Uterus (tissue), 4 donors: ENCODE results near the gene JUP. TPM values are rescaled to one million over a fixed set of nuclear protein-coding genes. Genes with fewer than 3 reads are reported as not detected.

Experiments used
- DNase-seq, 2 donors: peaks; one replicate each; pipeline ENCODE4 v3.0.0-alpha.2; 2019 to 2020
- H3K27ac ChIP-seq, 2 donors: fragments of 200-600 bp; sonication (generic); 1 replicate in 1 of 2; 2 replicates in 1 of 2; pipeline ENCODE4 v1.5.1; 2016 to 2018
- H3K27me3 ChIP-seq, 2 donors: fragments of 200-600 bp; sonication (generic); one replicate each; pipeline ENCODE4 v1.5.1; 2018 to 2019; ENCODE audit warnings: control low read depth in 1 of 2
- H3K36me3 ChIP-seq, 2 donors: fragments of 200-600 bp; sonication (generic); one replicate each; pipeline ENCODE4 v1.5.1; 2019; ENCODE audit warnings: control low read depth in 1 of 2
- H3K4me1 ChIP-seq, 2 donors: fragments of 200-600 bp; sonication (generic); one replicate each; pipeline ENCODE4 v1.5.1; 2018 to 2019; ENCODE audit warnings: control low read depth in 1 of 2
- H3K4me3 ChIP-seq, 2 donors: fragments of 200-600 bp; sonication (generic); 1 replicate in 1 of 2; 2 replicates in 1 of 2; pipeline ENCODE4 v1.5.1; 2018 to 2019; ENCODE audit warnings: mild to moderate bottlenecking in 1 of 2
- H3K9me3 ChIP-seq, 2 donors: fragments of 200-600 bp; sonication (generic); one replicate each; pipeline ENCODE4 v1.5.1; 2019; ENCODE audit warnings: control low read depth in 1 of 2
- POLR2A ChIP-seq, 2 donors: fragments of 450-650 bp; IDR thresholded peaks; one replicate each; pipeline ENCODE4 v1.6.1; 2016; ENCODE audit warnings: antibody characterized with exemption in 2 of 2, mild to moderate bottlenecking in 1 of 2, moderate library complexity in 1 of 2
- intact Hi-C: fragments of 100-400 bp; cut with DNase I; formaldehyde crosslinking; loops from one replicate; pipeline ENCODE4 v1.15.1; 2023; ENCODE audit warnings: low total_unique reads
- total RNA-seq, 4 donors: library from RNA; depleted of rRNA in 3 of 4; stranded (reverse); fragments of >200 nt in 3 of 4; gene quantifications; one replicate each; pipeline versions ENCODE4 v1.1.0 to v1.2.4, GENCODE V29; 2014 to 2023
- TF ChIP-seq, protein P1 (sequence below), 4 experiments: fragments of 200-600 bp in 2 of 4; fragments of 450-650 bp in 2 of 4; sonication (generic) in 2 of 4; IDR thresholded peaks; one replicate each; pipeline ENCODE4 v1.5.1; 2016 to 2019; ENCODE audit warnings: antibody characterized with exemption in 4 of 4, mild to moderate bottlenecking in 2 of 4, moderate library complexity in 1 of 4
- donor health status: DM: yes; HTN: yes; CAD: no.

Gene JUP
- total RNA-seq, 4 donors from 2014 or later: 49.1 to 110 (median 70.0) TPM

DNA sequence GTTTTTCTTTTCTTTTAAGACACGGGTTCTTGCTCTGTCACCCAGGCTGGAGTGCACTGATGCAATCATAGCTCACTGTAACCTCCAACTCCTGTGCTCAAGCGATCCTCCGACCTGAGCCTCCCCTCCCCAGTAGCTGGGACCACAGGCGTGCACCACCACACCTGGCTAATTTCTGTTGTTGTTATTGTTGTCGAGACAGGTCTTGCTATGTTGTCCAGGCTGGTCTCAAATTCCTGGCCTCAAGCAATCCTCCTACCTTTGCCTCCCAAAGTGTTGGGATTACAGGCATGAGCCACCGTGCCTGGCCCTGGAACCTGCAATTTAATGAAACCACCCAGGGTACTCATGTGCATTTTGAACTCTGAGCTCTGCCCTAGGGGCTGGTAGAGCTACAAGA lies 24.1 kb downstream of the JUP start:
- DNase-seq: no peak
- Histone ChIP-seq H3K9me3 (no peaks in the 10 kb centered on the region), H3K4me1 (no peaks in the 10 kb centered on the region), H3K27ac (no peak overlapping the region), H3K4me3 (no peak overlapping the region), H3K27me3 (no peaks in the 10 kb centered on the region), H3K36me3 (no peaks in the 10 kb centered on the region)
- TF ChIP-seq POLR2A (IDR thresholded peaks at IDR 0.05): no peak
- TF ChIP-seq, protein P1, sequence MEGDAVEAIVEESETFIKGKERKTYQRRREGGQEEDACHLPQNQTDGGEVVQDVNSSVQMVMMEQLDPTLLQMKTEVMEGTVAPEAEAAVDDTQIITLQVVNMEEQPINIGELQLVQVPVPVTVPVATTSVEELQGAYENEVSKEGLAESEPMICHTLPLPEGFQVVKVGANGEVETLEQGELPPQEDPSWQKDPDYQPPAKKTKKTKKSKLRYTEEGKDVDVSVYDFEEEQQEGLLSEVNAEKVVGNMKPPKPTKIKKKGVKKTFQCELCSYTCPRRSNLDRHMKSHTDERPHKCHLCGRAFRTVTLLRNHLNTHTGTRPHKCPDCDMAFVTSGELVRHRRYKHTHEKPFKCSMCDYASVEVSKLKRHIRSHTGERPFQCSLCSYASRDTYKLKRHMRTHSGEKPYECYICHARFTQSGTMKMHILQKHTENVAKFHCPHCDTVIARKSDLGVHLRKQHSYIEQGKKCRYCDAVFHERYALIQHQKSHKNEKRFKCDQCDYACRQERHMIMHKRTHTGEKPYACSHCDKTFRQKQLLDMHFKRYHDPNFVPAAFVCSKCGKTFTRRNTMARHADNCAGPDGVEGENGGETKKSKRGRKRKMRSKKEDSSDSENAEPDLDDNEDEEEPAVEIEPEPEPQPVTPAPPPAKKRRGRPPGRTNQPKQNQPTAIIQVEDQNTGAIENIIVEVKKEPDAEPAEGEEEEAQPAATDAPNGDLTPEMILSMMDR (IDR thresholded peaks at IDR 0.05): no peak
- intact Hi-C loops: no loop called here

- intact Hi-C loops: no loop called here
- Histone ChIP-seq H3K36me3 (no peaks in the 10 kb centered on the region), H3K9me3 (no peaks in the 10 kb centered on the region), H3K27me3 (no peaks in the 10 kb centered on the region), H3K27ac (no peak overlapping the region), H3K4me1 (no peaks in the 10 kb centered on the region), H3K4me3 (no peak overlapping the region)
- TF ChIP-seq, protein P1 (IDR thresholded peaks at IDR 0.05): no peak
- no peak for TF ChIP-seq POLR2A (IDR thresholded peaks at IDR 0.05)
- DNase-seq: no peak
Measured at GRCh38 chr17:41760878-41761277, 25.6 kb downstream of the JUP start.

GRCh38 chr17:41758601-41759000 lies 27.9 kb downstream of the JUP start:
- Histone ChIP-seq H3K4me1 (no peaks in the 10 kb centered on the region), H3K27me3 (no peaks in the 10 kb centered on the region), H3K4me3 (no peak overlapping the region), H3K9me3 (no peaks in the 10 kb centered on the region), H3K27ac (no peak overlapping the region), H3K36me3 (no peaks in the 10 kb centered on the region)
- intact Hi-C loops: no loop called here
- no peak for DNase-seq
- TF ChIP-seq, protein P1 (IDR thresholded peaks at IDR 0.05): no peak
- no peak for TF ChIP-seq POLR2A (IDR thresholded peaks at IDR 0.05)

DNA sequence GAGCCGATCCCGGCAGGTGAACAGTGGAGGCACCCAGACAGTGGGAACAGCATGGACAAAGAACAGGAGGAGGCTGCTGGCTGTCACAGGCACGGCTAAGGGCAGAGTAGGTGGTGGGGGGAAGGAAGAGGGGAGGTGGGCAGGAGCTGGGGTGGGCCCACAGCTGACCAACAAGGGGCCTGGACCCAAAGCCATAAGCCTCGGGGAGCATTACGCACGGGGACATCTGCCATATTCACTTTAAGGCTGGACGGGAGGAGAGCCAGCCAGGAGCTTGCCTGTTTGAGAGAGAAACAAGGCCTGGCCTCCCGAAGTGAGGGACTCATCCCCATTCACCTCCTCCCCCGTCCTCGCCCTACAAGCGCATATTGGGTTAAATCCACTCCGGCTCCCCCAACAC lies 32.4 kb downstream of the JUP start:
- TF ChIP-seq, protein P1 (IDR thresholded peaks at IDR 0.05): no peak
- TF ChIP-seq POLR2A (IDR thresholded peaks at IDR 0.05): no peak
- no peaks in the 10 kb centered on the region for H3K27me3 ChIP-seq
- H3K4me1 ChIP-seq: no peaks in the 10 kb centered on the region
- H3K27ac ChIP-seq: no peak overlapping the region
- no peak for DNase-seq
- H3K9me3 ChIP-seq: no peaks in the 10 kb centered on the region
- H3K36me3 ChIP-seq: no peaks in the 10 kb centered on the region
- H3K4me3 ChIP-seq: no peak overlapping the region
- intact Hi-C loops: no loop called here

DNA sequence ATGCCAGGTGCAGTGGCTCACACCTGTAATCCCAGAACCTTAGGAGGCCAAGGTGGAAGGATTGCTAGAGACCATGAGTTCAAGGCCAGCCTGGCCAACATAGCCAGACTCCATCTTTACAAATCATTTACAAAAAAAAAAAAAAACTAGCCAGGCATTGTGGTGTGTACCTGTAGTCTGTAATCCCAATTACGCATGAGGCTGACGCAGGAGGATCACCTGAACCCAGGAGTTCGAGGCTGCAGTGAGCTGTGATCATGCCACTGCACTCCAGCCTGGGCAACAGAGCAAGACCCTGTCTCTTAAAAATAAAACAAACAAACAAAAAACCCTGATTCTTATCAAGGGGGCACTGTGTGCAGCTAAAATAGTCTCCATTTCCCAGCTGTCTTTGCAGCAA lies 35.2 kb downstream of the JUP start:
- H3K9me3 ChIP-seq: no peaks in the 10 kb centered on the region
- H3K4me1 ChIP-seq: no peaks in the 10 kb centered on the region
- H3K4me3 ChIP-seq: no peak overlapping the region
- no peaks in the 10 kb centered on the region for H3K27me3 ChIP-seq
- intact Hi-C loops: no loop called here
- H3K36me3 ChIP-seq: no peaks in the 10 kb centered on the region
- no peak for DNase-seq
- H3K27ac ChIP-seq: no peak overlapping the region
- TF ChIP-seq, protein P1 (IDR thresholded peaks at IDR 0.05): no peak
- no peak for TF ChIP-seq POLR2A (IDR thresholded peaks at IDR 0.05)
